ENCODE data around the gene ZDHHC11B. TPM values are rescaled to one million over a fixed set of nuclear protein-coding genes. Genes with fewer than 3 reads are reported as not detected.
"Not testable (repeated sequence)": the region's sequence is repeated elsewhere in the genome, so short reads cannot be mapped to it uniquely, and the experiment has no call there.

The ZDHHC11B gene
- total RNA-seq, 1 experiment from 2014 or later, result 1.4 TPM

DNA sequence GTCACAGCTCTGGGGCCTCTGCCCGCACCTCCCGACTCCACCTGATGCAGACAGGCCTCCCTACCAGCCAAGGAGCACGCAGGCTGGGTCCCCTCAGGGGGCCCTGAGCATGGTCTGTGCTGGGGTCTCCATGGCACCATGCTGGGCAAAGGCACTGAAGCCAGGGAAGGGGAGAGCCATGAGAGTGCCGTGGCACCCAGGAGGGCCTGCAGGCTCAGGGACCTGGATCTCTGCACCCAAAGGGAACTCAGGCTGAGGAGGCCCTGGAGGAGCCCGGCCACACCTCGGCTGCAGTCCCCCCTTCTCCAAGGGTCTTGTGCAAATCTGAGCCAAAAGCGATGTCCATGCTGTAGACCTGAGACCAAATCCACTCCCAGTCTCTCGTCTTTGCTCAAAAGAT, 32.5 kb downstream of the ZDHHC11B start:
- not testable (repeated sequence) for H3K9me3 Mint-ChIP-seq; H3K4me1 Mint-ChIP-seq; H3K27ac ChIP-seq (ENCODE audit: insufficient read length, low read depth, low read length); H2BK12ac ChIP-seq (ENCODE audit: insufficient read length, low read depth, low read length); H4K8ac ChIP-seq (replicated peaks; ENCODE audit: insufficient read length, low read depth, low read length); H2BK15ac ChIP-seq (ENCODE audit: low read depth, low read length); H3K4me1 ChIP-seq (ENCODE audit: insufficient read depth, low read length); H3K36me3 Mint-ChIP-seq (ENCODE audit: insufficient read depth in 1 of 3, low read depth in 3 of 3); H3K27ac Mint-ChIP-seq; H2BK120ac ChIP-seq (ENCODE audit: low read depth, low read length, poor library complexity, severe bottlenecking); H3K27me3 ChIP-seq (ENCODE audit: insufficient read depth, low read length); H2AFZ ChIP-seq (ENCODE audit: low read length); H3K79me1 ChIP-seq (ENCODE audit: insufficient read depth, low read depth, low read length, poor library complexity, severe bottlenecking); H3K56ac ChIP-seq (ENCODE audit: insufficient read length, low read depth, low read length); H2BK20ac ChIP-seq (ENCODE audit: low read depth, low read length, poor library complexity, severe bottlenecking); H3K23me2 ChIP-seq (ENCODE audit: insufficient read length, low read depth, low read length, poor library complexity, severe bottlenecking); H4K5ac ChIP-seq (ENCODE audit: insufficient read length, low read depth, low read length); DNase-seq; H3K9me3 ChIP-seq (ENCODE audit: control insufficient read depth, low read depth, low read length); H3K79me2 ChIP-seq (ENCODE audit: insufficient read depth, low read length); H4K20me1 ChIP-seq (ENCODE audit: control insufficient read depth, insufficient read depth, insufficient read length); H2BK5ac ChIP-seq (ENCODE audit: insufficient read length, low read length); H2AK5ac ChIP-seq (ENCODE audit: insufficient read length, low read length); H3K23ac ChIP-seq (ENCODE audit: insufficient read length, low read depth, low read length); H3K4ac ChIP-seq (ENCODE audit: low read depth, low read length); H3K4me3 Mint-ChIP-seq; H3K9ac ChIP-seq (ENCODE audit: extremely low read depth, insufficient read length, low read length); H3K4me2 ChIP-seq (ENCODE audit: insufficient read depth, insufficient read length, low read length); H3K18ac ChIP-seq (ENCODE audit: insufficient read length, low read depth, low read length); H4K91ac ChIP-seq (ENCODE audit: insufficient read length, low read depth, low read length); H3T11ph ChIP-seq (ENCODE audit: low read length); H3K27me3 Mint-ChIP-seq (ENCODE audit: low read depth); H3K14ac ChIP-seq (ENCODE audit: insufficient read depth, low read length)
- no CpG with 5 or more reads among the region's 8 CpGs for WGBS (ENCODE audit: extremely low coverage, insufficient read length, low lambda C conversion rate)
